OCI-M1 (cell line): ENCODE data around the gene CD27.
"Not testable (repeated sequence)": the region's sequence is repeated elsewhere in the genome, so short reads cannot be mapped to it uniquely, and the experiment has no call there.

Experiments
- DNase-seq: peaks from one replicate; lab custom pipeline; 2025; lab: John Stamatoyannopoulos, UW

Gene CD27

GRCh38 chr12:6444704-6445688 is at the start of gene CD27:
Gene CD27 (plus strand): TSS chr12:6444955. CDS start chr12:6445096, 141 bp downstream.
- no peak for DNase-seq

- DNase-seq = no peak
Observed at GRCh38 chr12:6396031-6396430, 48.7 kb upstream of the CD27 start.

GRCh38 chr12:6399884-6400644 is 44.7 kb upstream of the CD27 start:
- DNase-seq = no peak

- DNase-seq = no peak
Observed at GRCh38 chr12:6404390-6404789, 40.4 kb upstream of the CD27 start.

GRCh38 chr12:6405963-6406362 is 38.8 kb upstream of the CD27 start:
- no peak for DNase-seq

GRCh38 chr12:6407236-6407954 is 37.4 kb upstream of the CD27 start:
- no peak for DNase-seq

- DNase-seq = no peak
Observed at GRCh38 chr12:6416596-6416995, 28.2 kb upstream of the CD27 start.

GRCh38 chr12:6418796-6419195 is 26.0 kb upstream of the CD27 start:
- DNase-seq = no peak

- DNase-seq = no peak
Observed at GRCh38 chr12:6420364-6420763, 24.4 kb upstream of the CD27 start.

GRCh38 chr12:6423267-6424007 is 21.3 kb upstream of the CD27 start:
- DNase-seq = peak; percentile 94

GRCh38 chr12:6424008-6424347 is 20.8 kb upstream of the CD27 start:
- DNase-seq = no peak

- DNase-seq = peak; percentile 90
Observed at GRCh38 chr12:6424866-6425265, 19.9 kb upstream of the CD27 start.

GRCh38 chr12:6425590-6426531 is 18.9 kb upstream of the CD27 start:
- DNase-seq = no peak

GRCh38 chr12:6426882-6427671 is 17.7 kb upstream of the CD27 start:
- DNase-seq = no peak

GRCh38 chr12:6427796-6428195 is 17.0 kb upstream of the CD27 start:
- DNase-seq = not testable (repeated sequence)

GRCh38 chr12:6428326-6428725 is 16.4 kb upstream of the CD27 start:
- no peak for DNase-seq

GRCh38 chr12:6430124-6430989 is 14.4 kb upstream of the CD27 start:
- DNase-seq = peak; percentile 96

- no peak for DNase-seq
Observed at GRCh38 chr12:6432991-6433390, 11.8 kb upstream of the CD27 start.
